HUES48 (cell line): ENCODE measurements around the gene NKAIN2.

Experiments used
- H3K27ac ChIP-seq: one replicate; pipeline ENCODE4 v1.7.0; 2013; ENCODE audit warnings: low read depth, low read length, inconsistent platforms
- H3K27me3 ChIP-seq: 2 replicates; pipeline ENCODE4 v1.6.1; 2013; ENCODE audit warnings: mild to moderate bottlenecking, low read length; ENCODE audit not compliant: control insufficient read depth, insufficient read depth
- H3K36me3 ChIP-seq: 2 replicates; pipeline ENCODE4 v1.6.1; 2013; ENCODE audit warnings: low read length; ENCODE audit not compliant: control insufficient read depth, insufficient read depth
- H3K4me1 ChIP-seq: 2 replicates; pipeline ENCODE4 v1.6.1; 2013; ENCODE audit warnings: mild to moderate bottlenecking, low read length; ENCODE audit not compliant: control insufficient read depth, insufficient read depth
- H3K4me3 ChIP-seq: 2 replicates; pipeline ENCODE4 v1.5.1; 2013; ENCODE audit warnings: mild to moderate bottlenecking, low read depth, low read length
- H3K9ac ChIP-seq: 2 replicates; pipeline ENCODE4 v1.6.1; 2013; ENCODE audit warnings: mild to moderate bottlenecking, low read depth, low read length, moderate library complexity
- H3K9me3 ChIP-seq: 2 replicates; pipeline ENCODE4 v1.6.1; 2013; ENCODE audit warnings: low read length; ENCODE audit not compliant: control insufficient read depth, insufficient read depth

Gene NKAIN2

GRCh38 chr6:124567401-124567800 is 763.7 kb downstream of the NKAIN2 start:
- Histone ChIP-seq H3K4me1 (no peaks in the 10 kb centered on the region), H3K27me3 (no peaks in the 10 kb centered on the region), H3K4me3 (no peak overlapping the region), H3K9ac (no peak overlapping the region), H3K36me3 (no peaks in the 10 kb centered on the region), H3K27ac (no peak overlapping the region), H3K9me3 (no peaks in the 10 kb centered on the region)

- Histone ChIP-seq H3K4me1 (no peaks in the 10 kb centered on the region), H3K9me3 (no peaks in the 10 kb centered on the region), H3K27me3 (no peaks in the 10 kb centered on the region), H3K36me3 (no peaks in the 10 kb centered on the region), H3K27ac (no peak overlapping the region), H3K9ac (no peak overlapping the region), H3K4me3 (no peak overlapping the region)
These were observed 770.3 kb downstream of the NKAIN2 start for GRCh38 chr6:124573953-124574352.

GRCh38 chr6:124577734-124578281 is 774.1 kb downstream of the NKAIN2 start:
- Histone ChIP-seq H3K4me1 (no peaks in the 10 kb centered on the region), H3K36me3 (no peaks in the 10 kb centered on the region), H3K27me3 (no peaks in the 10 kb centered on the region), H3K9me3 (no peaks in the 10 kb centered on the region), H3K9ac (no peak overlapping the region), H3K4me3 (no peak overlapping the region), H3K27ac (no peak overlapping the region)

- no peak overlapping the region for H3K4me3 ChIP-seq
- H3K9ac ChIP-seq: no peak overlapping the region
- H3K4me1 ChIP-seq: no peaks in the 10 kb centered on the region
These were observed 786.3 kb downstream of the NKAIN2 start for GRCh38 chr6:124590001-124590400.

GRCh38 chr6:124599656-124600055 is 796.0 kb downstream of the NKAIN2 start:
- H3K4me3 ChIP-seq: no peak overlapping the region
- H3K9ac ChIP-seq: no peak overlapping the region
- H3K27me3 ChIP-seq: no peaks in the 10 kb centered on the region
- no peaks in the 10 kb centered on the region for H3K9me3 ChIP-seq
- no peak overlapping the region for H3K27ac ChIP-seq
- H3K4me1 ChIP-seq: no peaks in the 10 kb centered on the region
- H3K36me3 ChIP-seq: no peaks in the 10 kb centered on the region

More at GRCh38 chr6:124590001-124590400, 786.3 kb downstream of the NKAIN2 start:
- Histone ChIP-seq H3K27me3 (no peaks in the 10 kb centered on the region), H3K9me3 (no peaks in the 10 kb centered on the region), H3K27ac (no peak overlapping the region), H3K36me3 (no peaks in the 10 kb centered on the region)

GRCh38 chr6:124604719-124605118 is 801.1 kb downstream of the NKAIN2 start:
- Histone ChIP-seq H3K9me3 (no peaks in the 10 kb centered on the region), H3K9ac (no peak overlapping the region), H3K4me1 (no peaks in the 10 kb centered on the region), H3K27ac (no peak overlapping the region), H3K27me3 (no peaks in the 10 kb centered on the region), H3K4me3 (no peak overlapping the region), H3K36me3 (no peaks in the 10 kb centered on the region)

- Histone ChIP-seq H3K36me3 (no peaks in the 10 kb centered on the region), H3K27ac (no peak overlapping the region)
These were observed 803.5 kb downstream of the NKAIN2 start for GRCh38 chr6:124607119-124607627.

GRCh38 chr6:124613031-124613430 is 809.4 kb downstream of the NKAIN2 start:
- Histone ChIP-seq H3K9me3 (no peaks in the 10 kb centered on the region), H3K27ac (no peak overlapping the region)

More at GRCh38 chr6:124607119-124607627, 803.5 kb downstream of the NKAIN2 start:
- Histone ChIP-seq H3K9me3 (no peaks in the 10 kb centered on the region), H3K4me3 (no peak overlapping the region), H3K27me3 (no peaks in the 10 kb centered on the region), H3K4me1 (no peaks in the 10 kb centered on the region), H3K9ac (no peak overlapping the region)

GRCh38 chr6:124622351-124622750 is 818.7 kb downstream of the NKAIN2 start:
- H3K27me3 ChIP-seq: no peaks in the 10 kb centered on the region

More at GRCh38 chr6:124613031-124613430, 809.4 kb downstream of the NKAIN2 start:
- H3K36me3 ChIP-seq: no peaks in the 10 kb centered on the region
- H3K9ac ChIP-seq: no peak overlapping the region
- H3K27me3 ChIP-seq: no peaks in the 10 kb centered on the region
- H3K4me3 ChIP-seq: no peak overlapping the region
- H3K4me1 ChIP-seq: peaks cover 6% of the 10 kb centered on the region; the same call in 1 of the 2 replicates

GRCh38 chr6:124633655-124634054 is 830.0 kb downstream of the NKAIN2 start:
- no peak overlapping the region for H3K4me3 ChIP-seq
- no peaks in the 10 kb centered on the region for H3K36me3 ChIP-seq
- H3K9me3 ChIP-seq: no peaks in the 10 kb centered on the region

More at GRCh38 chr6:124622351-124622750, 818.7 kb downstream of the NKAIN2 start:
- H3K4me3 ChIP-seq: no peak overlapping the region
- no peaks in the 10 kb centered on the region for H3K4me1 ChIP-seq
- H3K27ac ChIP-seq: no peak overlapping the region
- H3K9ac ChIP-seq: no peak overlapping the region
- H3K36me3 ChIP-seq: no peaks in the 10 kb centered on the region
- H3K9me3 ChIP-seq: no peaks in the 10 kb centered on the region

GRCh38 chr6:124640432-124640831 is 836.8 kb downstream of the NKAIN2 start:
- Histone ChIP-seq H3K36me3 (no peaks in the 10 kb centered on the region), H3K9ac (no peak overlapping the region), H3K27me3 (no peaks in the 10 kb centered on the region), H3K4me1 (no peaks in the 10 kb centered on the region), H3K27ac (no peak overlapping the region), H3K4me3 (no peak overlapping the region), H3K9me3 (no peaks in the 10 kb centered on the region)

More at GRCh38 chr6:124633655-124634054, 830.0 kb downstream of the NKAIN2 start:
- Histone ChIP-seq H3K4me1 (no peaks in the 10 kb centered on the region), H3K27ac (no peak overlapping the region), H3K27me3 (no peaks in the 10 kb centered on the region), H3K9ac (no peak overlapping the region)
